ENCODE results near the gene HCAR1.
"Not testable (repeated sequence)": the region's sequence is repeated elsewhere in the genome, so short reads cannot be mapped to it uniquely, and the experiment has no call there.

The HCAR1 gene

GRCh38 chr12:122740351-122740750 lies 9.7 kb upstream of the HCAR1 start:
- no peaks in the 10 kb centered on the region; the same call in 1 of the 2 replicates for H3K9me3 ChIP-seq (ENCODE audit: control insufficient read depth, insufficient read depth, low read length)
- no peaks in the 10 kb centered on the region for H3K36me3 ChIP-seq (ENCODE audit: control insufficient read depth, insufficient read depth, low read length)
- H3K4me3 ChIP-seq (ENCODE audit: low read depth, low read length), result no peak overlapping the region
- H3K27me3 ChIP-seq (ENCODE audit: control insufficient read depth, insufficient read depth, low read length), result no peaks in the 10 kb centered on the region
- no peaks in the 10 kb centered on the region for H3K4me1 ChIP-seq (ENCODE audit: control insufficient read depth, insufficient read depth, low read length)
- no peak overlapping the region for H3K27ac ChIP-seq (ENCODE audit: low read depth, low read length)
- H3K9ac ChIP-seq (ENCODE audit: low read depth, low read length), result no peak overlapping the region

- Histone ChIP-seq H3K4me3 (ENCODE audit: low read depth, low read length) (no peak overlapping the region), H3K27me3 (ENCODE audit: control insufficient read depth, insufficient read depth, low read length) (no peaks in the 10 kb centered on the region), H3K27ac (ENCODE audit: low read depth, low read length) (no peak overlapping the region), H3K4me1 (ENCODE audit: control insufficient read depth, insufficient read depth, low read length) (no peaks in the 10 kb centered on the region), H3K9me3 (ENCODE audit: control insufficient read depth, insufficient read depth, low read length) (no peaks in the 10 kb centered on the region; the same call in 1 of the 2 replicates), H3K36me3 (ENCODE audit: control insufficient read depth, insufficient read depth, low read length) (no peaks in the 10 kb centered on the region), H3K9ac (ENCODE audit: low read depth, low read length) (no peak overlapping the region)
Measured at GRCh38 chr12:122738571-122738970, 7.9 kb upstream of the HCAR1 start.

- Histone ChIP-seq H3K27me3 (ENCODE audit: control insufficient read depth, insufficient read depth, low read length) (no peaks in the 10 kb centered on the region), H3K9me3 (ENCODE audit: control insufficient read depth, insufficient read depth, low read length) (no peaks in the 10 kb centered on the region; the same call in 1 of the 2 replicates), H3K4me1 (ENCODE audit: control insufficient read depth, insufficient read depth, low read length) (peaks cover 2% of the 10 kb centered on the region; the same call in 1 of the 2 replicates), H3K4me3 (ENCODE audit: low read depth, low read length) (no peak overlapping the region), H3K9ac (ENCODE audit: low read depth, low read length) (no peak overlapping the region), H3K27ac (ENCODE audit: low read depth, low read length) (no peak overlapping the region), H3K36me3 (ENCODE audit: control insufficient read depth, insufficient read depth, low read length) (no peaks in the 10 kb centered on the region)
Measured at GRCh38 chr12:122732611-122733010, 2.0 kb upstream of the HCAR1 start.

GRCh38 chr12:122732170-122732569 lies 1.5 kb upstream of the HCAR1 start:
- H3K9ac ChIP-seq (ENCODE audit: low read depth, low read length), result no peak overlapping the region
- no peaks in the 10 kb centered on the region; the same call in 1 of the 2 replicates for H3K9me3 ChIP-seq (ENCODE audit: control insufficient read depth, insufficient read depth, low read length)
- H3K27ac ChIP-seq (ENCODE audit: low read depth, low read length), result no peak overlapping the region
- H3K4me1 ChIP-seq (ENCODE audit: control insufficient read depth, insufficient read depth, low read length), result peaks cover 2% of the 10 kb centered on the region; the same call in 1 of the 2 replicates
- H3K27me3 ChIP-seq (ENCODE audit: control insufficient read depth, insufficient read depth, low read length), result no peaks in the 10 kb centered on the region
- H3K4me3 ChIP-seq (ENCODE audit: low read depth, low read length), result no peak overlapping the region
- H3K36me3 ChIP-seq (ENCODE audit: control insufficient read depth, insufficient read depth, low read length), result no peaks in the 10 kb centered on the region

- Histone ChIP-seq H3K36me3 (ENCODE audit: control insufficient read depth, insufficient read depth, low read length) (no peaks in the 10 kb centered on the region), H3K27ac (ENCODE audit: low read depth, low read length) (no peak overlapping the region), H3K9ac (ENCODE audit: low read depth, low read length) (no peak overlapping the region), H3K4me3 (ENCODE audit: low read depth, low read length) (no peak overlapping the region), H3K9me3 (ENCODE audit: control insufficient read depth, insufficient read depth, low read length) (no peaks in the 10 kb centered on the region), H3K27me3 (ENCODE audit: control insufficient read depth, insufficient read depth, low read length) (no peaks in the 10 kb centered on the region), H3K4me1 (ENCODE audit: control insufficient read depth, insufficient read depth, low read length) (peaks cover 2% of the 10 kb centered on the region; the same call in 1 of the 2 replicates)
Measured at GRCh38 chr12:122729583-122730214, 945 bp downstream of the HCAR1 start.

GRCh38 chr12:122726080-122726558 lies 4.5 kb downstream of the HCAR1 start:
- Histone ChIP-seq H3K9me3 (ENCODE audit: control insufficient read depth, insufficient read depth, low read length) (no peaks in the 10 kb centered on the region), H3K9ac (ENCODE audit: low read depth, low read length) (no peak overlapping the region), H3K27me3 (ENCODE audit: control insufficient read depth, insufficient read depth, low read length) (no peaks in the 10 kb centered on the region), H3K4me1 (ENCODE audit: control insufficient read depth, insufficient read depth, low read length) (peaks cover 2% of the 10 kb centered on the region; the same call in 1 of the 2 replicates), H3K27ac (ENCODE audit: low read depth, low read length) (peak overlapping the region; percentile 89), H3K4me3 (ENCODE audit: low read depth, low read length) (no peak overlapping the region), H3K36me3 (ENCODE audit: control insufficient read depth, insufficient read depth, low read length) (no peaks in the 10 kb centered on the region)

GRCh38 chr12:122725452-122726079 lies 5.1 kb downstream of the HCAR1 start:
- peaks cover under 1% of the 10 kb centered on the region; the same call in 1 of the 2 replicates for H3K4me1 ChIP-seq (ENCODE audit: control insufficient read depth, insufficient read depth, low read length)
- H3K4me3 ChIP-seq (ENCODE audit: low read depth, low read length), result no peak overlapping the region
- peak overlapping the region; percentile 89 for H3K27ac ChIP-seq (ENCODE audit: low read depth, low read length)
- no peak overlapping the region for H3K9ac ChIP-seq (ENCODE audit: low read depth, low read length)
- H3K36me3 ChIP-seq (ENCODE audit: control insufficient read depth, insufficient read depth, low read length), result no peaks in the 10 kb centered on the region
- no peaks in the 10 kb centered on the region for H3K27me3 ChIP-seq (ENCODE audit: control insufficient read depth, insufficient read depth, low read length)
- no peaks in the 10 kb centered on the region for H3K9me3 ChIP-seq (ENCODE audit: control insufficient read depth, insufficient read depth, low read length)

GRCh38 chr12:122724641-122725243 lies 5.9 kb downstream of the HCAR1 start:
- Histone ChIP-seq H3K9ac (ENCODE audit: low read depth, low read length) (no peak overlapping the region), H3K4me1 (ENCODE audit: control insufficient read depth, insufficient read depth, low read length) (no peaks in the 10 kb centered on the region), H3K4me3 (ENCODE audit: low read depth, low read length) (no peak overlapping the region), H3K27me3 (ENCODE audit: control insufficient read depth, insufficient read depth, low read length) (no peaks in the 10 kb centered on the region), H3K27ac (ENCODE audit: low read depth, low read length) (no peak overlapping the region), H3K9me3 (ENCODE audit: control insufficient read depth, insufficient read depth, low read length) (no peaks in the 10 kb centered on the region), H3K36me3 (ENCODE audit: control insufficient read depth, insufficient read depth, low read length) (no peaks in the 10 kb centered on the region)

GRCh38 chr12:122722387-122722786 lies 8.3 kb downstream of the HCAR1 start:
- H3K9me3 ChIP-seq (ENCODE audit: control insufficient read depth, insufficient read depth, low read length), result no peaks in the 10 kb centered on the region
- H3K27me3 ChIP-seq (ENCODE audit: control insufficient read depth, insufficient read depth, low read length), result no peaks in the 10 kb centered on the region
- H3K27ac ChIP-seq (ENCODE audit: low read depth, low read length), result no peak overlapping the region
- H3K4me1 ChIP-seq (ENCODE audit: control insufficient read depth, insufficient read depth, low read length), result no peaks in the 10 kb centered on the region
- no peak overlapping the region for H3K4me3 ChIP-seq (ENCODE audit: low read depth, low read length)
- H3K36me3 ChIP-seq (ENCODE audit: control insufficient read depth, insufficient read depth, low read length), result no peaks in the 10 kb centered on the region
- H3K9ac ChIP-seq (ENCODE audit: low read depth, low read length), result no peak overlapping the region

- Histone ChIP-seq H3K4me3 (ENCODE audit: low read depth, low read length) (no peak overlapping the region), H3K27ac (ENCODE audit: low read depth, low read length) (no peak overlapping the region), H3K36me3 (ENCODE audit: control insufficient read depth, insufficient read depth, low read length) (no peaks in the 10 kb centered on the region), H3K9me3 (ENCODE audit: control insufficient read depth, insufficient read depth, low read length) (no peaks in the 10 kb centered on the region), H3K27me3 (ENCODE audit: control insufficient read depth, insufficient read depth, low read length) (no peaks in the 10 kb centered on the region), H3K4me1 (ENCODE audit: control insufficient read depth, insufficient read depth, low read length) (no peaks in the 10 kb centered on the region), H3K9ac (ENCODE audit: low read depth, low read length) (no peak overlapping the region)
Measured at GRCh38 chr12:122721057-122721545, 9.5 kb downstream of the HCAR1 start.

GRCh38 chr12:122716658-122717057 lies 14.0 kb downstream of the HCAR1 start, which contains the start of gene HCAR3:
Gene HCAR3 (minus strand): TSS chr12:122716811. CDS start chr12:122716737, 74 bp downstream.
- H3K27me3 ChIP-seq (ENCODE audit: control insufficient read depth, insufficient read depth, low read length); H3K9ac ChIP-seq (ENCODE audit: low read depth, low read length); H3K36me3 ChIP-seq (ENCODE audit: control insufficient read depth, insufficient read depth, low read length); H3K27ac ChIP-seq (ENCODE audit: low read depth, low read length); H3K4me1 ChIP-seq (ENCODE audit: control insufficient read depth, insufficient read depth, low read length); H3K4me3 ChIP-seq (ENCODE audit: low read depth, low read length); H3K9me3 ChIP-seq (ENCODE audit: control insufficient read depth, insufficient read depth, low read length): not testable (repeated sequence)

Measured in HUES48 (cell line).